Measurements from ENCODE around the gene FUT7. TPM values are rescaled to one million over a fixed set of nuclear protein-coding genes. Genes with fewer than 3 reads are reported as not detected.
A peak's percentile ranks its signal among the peaks of the same experiment; 100 is the strongest.

Gene FUT7
- total RNA-seq, 1 donor from 2014 or later = 0.20 TPM

- H3K4me3 Mint-ChIP-seq (ENCODE audit: unreplicated experiment) = peak within 1 kb of the TSS; percentile 86
- no peaks in the 10 kb centered on the region for H3K36me3 Mint-ChIP-seq (ENCODE audit: unreplicated experiment)
- H3K4me1 Mint-ChIP-seq (ENCODE audit: low read depth, unreplicated experiment) = peaks cover 3% of the 10 kb centered on the region
- TF ChIP-seq, protein P1, sequence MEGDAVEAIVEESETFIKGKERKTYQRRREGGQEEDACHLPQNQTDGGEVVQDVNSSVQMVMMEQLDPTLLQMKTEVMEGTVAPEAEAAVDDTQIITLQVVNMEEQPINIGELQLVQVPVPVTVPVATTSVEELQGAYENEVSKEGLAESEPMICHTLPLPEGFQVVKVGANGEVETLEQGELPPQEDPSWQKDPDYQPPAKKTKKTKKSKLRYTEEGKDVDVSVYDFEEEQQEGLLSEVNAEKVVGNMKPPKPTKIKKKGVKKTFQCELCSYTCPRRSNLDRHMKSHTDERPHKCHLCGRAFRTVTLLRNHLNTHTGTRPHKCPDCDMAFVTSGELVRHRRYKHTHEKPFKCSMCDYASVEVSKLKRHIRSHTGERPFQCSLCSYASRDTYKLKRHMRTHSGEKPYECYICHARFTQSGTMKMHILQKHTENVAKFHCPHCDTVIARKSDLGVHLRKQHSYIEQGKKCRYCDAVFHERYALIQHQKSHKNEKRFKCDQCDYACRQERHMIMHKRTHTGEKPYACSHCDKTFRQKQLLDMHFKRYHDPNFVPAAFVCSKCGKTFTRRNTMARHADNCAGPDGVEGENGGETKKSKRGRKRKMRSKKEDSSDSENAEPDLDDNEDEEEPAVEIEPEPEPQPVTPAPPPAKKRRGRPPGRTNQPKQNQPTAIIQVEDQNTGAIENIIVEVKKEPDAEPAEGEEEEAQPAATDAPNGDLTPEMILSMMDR (IDR thresholded peaks at IDR 0.05; ENCODE audit: partially characterized antibody, unreplicated experiment) = no peak
- DNase-seq = peak; percentile 50
- H3K27me3 Mint-ChIP-seq (ENCODE audit: unreplicated experiment) = peaks cover 10% of the 10 kb centered on the region
- peaks cover 4% of the 10 kb centered on the region for H3K9me3 Mint-ChIP-seq (ENCODE audit: unreplicated experiment)
- H3K27ac Mint-ChIP-seq (ENCODE audit: unreplicated experiment) = no peak within 1 kb of the TSS
Observed at GRCh38 chr9:137027369-137028262, 4.3 kb downstream of the FUT7 start, which contains the start of gene ABCA2. Gene ABCA2 (minus strand): TSS chr9:137028237. CDS start chr9:137028140, 97 bp downstream.

- H3K27ac Mint-ChIP-seq (ENCODE audit: unreplicated experiment) = no peak overlapping the region
- H3K9me3 Mint-ChIP-seq (ENCODE audit: unreplicated experiment) = peaks cover 4% of the 10 kb centered on the region
- DNase-seq = no peak
- H3K4me1 Mint-ChIP-seq (ENCODE audit: low read depth, unreplicated experiment) = peaks cover 3% of the 10 kb centered on the region
- TF ChIP-seq, protein P1 (IDR thresholded peaks at IDR 0.05; ENCODE audit: partially characterized antibody, unreplicated experiment) = no peak
- H3K4me3 Mint-ChIP-seq (ENCODE audit: unreplicated experiment) = peak overlapping the region; percentile 86
- no peaks in the 10 kb centered on the region for H3K36me3 Mint-ChIP-seq (ENCODE audit: unreplicated experiment)
- peaks cover 10% of the 10 kb centered on the region for H3K27me3 Mint-ChIP-seq (ENCODE audit: unreplicated experiment)
Observed at GRCh38 chr9:137026828-137027227, 5.1 kb downstream of the FUT7 start.

- H3K4me1 Mint-ChIP-seq (ENCODE audit: low read depth, unreplicated experiment) = peaks cover 2% of the 10 kb centered on the region
- TF ChIP-seq, protein P1 (IDR thresholded peaks at IDR 0.05; ENCODE audit: partially characterized antibody, unreplicated experiment) = no peak
- H3K27ac Mint-ChIP-seq (ENCODE audit: unreplicated experiment) = no peak overlapping the region
- no peak for DNase-seq
- H3K4me3 Mint-ChIP-seq (ENCODE audit: unreplicated experiment) = no peak overlapping the region
- H3K36me3 Mint-ChIP-seq (ENCODE audit: unreplicated experiment) = no peaks in the 10 kb centered on the region
- peaks cover 10% of the 10 kb centered on the region for H3K27me3 Mint-ChIP-seq (ENCODE audit: unreplicated experiment)
- peaks cover 4% of the 10 kb centered on the region for H3K9me3 Mint-ChIP-seq (ENCODE audit: unreplicated experiment)
Observed at GRCh38 chr9:137026384-137026783, 5.5 kb downstream of the FUT7 start.

- H3K4me3 Mint-ChIP-seq (ENCODE audit: unreplicated experiment) = no peak overlapping the region
- no peak overlapping the region for H3K27ac Mint-ChIP-seq (ENCODE audit: unreplicated experiment)
- TF ChIP-seq, protein P1 (IDR thresholded peaks at IDR 0.05; ENCODE audit: partially characterized antibody, unreplicated experiment) = no peak
- H3K9me3 Mint-ChIP-seq (ENCODE audit: unreplicated experiment) = peaks cover 4% of the 10 kb centered on the region
- H3K36me3 Mint-ChIP-seq (ENCODE audit: unreplicated experiment) = no peaks in the 10 kb centered on the region
- H3K4me1 Mint-ChIP-seq (ENCODE audit: low read depth, unreplicated experiment) = peaks cover 2% of the 10 kb centered on the region
- H3K27me3 Mint-ChIP-seq (ENCODE audit: unreplicated experiment) = peaks cover 10% of the 10 kb centered on the region
- no peak for DNase-seq
Observed at GRCh38 chr9:137025517-137025966, 6.3 kb downstream of the FUT7 start.

DNA sequence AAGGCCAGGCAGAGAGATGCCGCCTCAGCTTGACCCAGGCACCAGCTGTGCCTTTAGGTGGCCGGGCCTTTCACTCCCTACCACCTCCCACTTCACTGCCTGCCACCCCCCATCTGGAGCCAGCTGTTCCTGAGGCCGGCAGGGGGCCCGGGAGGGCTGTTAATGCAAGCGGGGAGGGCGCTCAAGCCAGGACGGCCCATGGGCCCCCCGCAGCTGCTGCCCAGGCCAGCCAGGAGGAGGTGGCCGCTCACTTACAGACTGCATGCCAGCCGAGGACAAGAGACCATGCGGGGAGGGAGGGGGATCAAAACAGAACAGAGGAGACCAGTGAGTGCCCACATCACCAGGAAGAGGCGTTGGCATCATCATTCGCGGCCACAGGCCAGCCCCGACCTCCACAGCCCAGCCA is 8.3 kb downstream of the FUT7 start:
- H3K36me3 Mint-ChIP-seq (ENCODE audit: unreplicated experiment) = no peaks in the 10 kb centered on the region
- no peak overlapping the region for H3K4me3 Mint-ChIP-seq (ENCODE audit: unreplicated experiment)
- peaks cover 4% of the 10 kb centered on the region for H3K27me3 Mint-ChIP-seq (ENCODE audit: unreplicated experiment)
- TF ChIP-seq, protein P1 (IDR thresholded peaks at IDR 0.05; ENCODE audit: partially characterized antibody, unreplicated experiment) = no peak
- H3K9me3 Mint-ChIP-seq (ENCODE audit: unreplicated experiment) = peaks cover 4% of the 10 kb centered on the region
- H3K4me1 Mint-ChIP-seq (ENCODE audit: low read depth, unreplicated experiment) = peaks cover 2% of the 10 kb centered on the region
- H3K27ac Mint-ChIP-seq (ENCODE audit: unreplicated experiment) = no peak overlapping the region
- DNase-seq = no peak
